Thyroid gland (tissue), 4 donors: ENCODE measurements around the gene WDR77.

Experiments used
- CTCF ChIP-seq, 6 experiments: fragments of 200-600 bp in 3 of 6; fragments of 450-650 bp in 3 of 6; sonication (generic) in 3 of 6; IDR thresholded peaks; one replicate each; pipeline ENCODE4 v1.5.1; 2016 to 2019; ENCODE audit warnings: antibody characterized with exemption in 6 of 6, mild to moderate bottlenecking in 2 of 6, inconsistent platforms in 1 of 6, moderate library complexity in 1 of 6
- POLR2A ChIP-seq, 2 donors: fragments of 450-650 bp; IDR thresholded peaks; one replicate each; pipeline ENCODE4 v1.6.1; 2017; ENCODE audit warnings: antibody characterized with exemption in 2 of 2, mild to moderate bottlenecking in 2 of 2, moderate library complexity in 1 of 2

GRCh38 chr1:111496398-111496797, 47.3 kb upstream of the WDR77 start:
- TF ChIP-seq CTCF (IDR thresholded peaks at IDR 0.05) (no peak), POLR2A (IDR thresholded peaks at IDR 0.05) (no peak)
